ENCODE data around the gene LRP8. TPM values are rescaled to one million over a fixed set of nuclear protein-coding genes. Genes with fewer than 3 reads are reported as not detected.
A peak's percentile ranks its signal among the peaks of the same experiment; 100 is the strongest.

LRP8 gene
- total and polyA plus RNA-seq, 2 of the 4 experiments (the other 2 are of a cell fraction) = 12.0 to 12.1 TPM

- peak within 1 kb of the TSS; percentile 83 for H3K56ac ChIP-seq (ENCODE audit: extremely low read depth, insufficient read depth, low read length)
- WGBS, 2 experiments (ENCODE audit: extremely low coverage in 2 of 2, insufficient read length in 1 of 2) = 1% methylated on average over 27 of the region's 57 CpGs; no CpG with 5 or more reads in 1 of the 2 experiments
- TSS peak; percentile 75 for BruUV-seq (replicated peaks)
- H3K27ac ChIP-seq (ENCODE audit: insufficient read depth, low read length) = peak within 1 kb of the TSS; percentile 83
- peak within 1 kb of the TSS; percentile 67 for H2BK5ac ChIP-seq (ENCODE audit: low read depth, low read length, poor library complexity, severe bottlenecking)
- peak within 1 kb of the TSS; percentile 84 to 86 for H4K8ac ChIP-seq (ENCODE audit: low read depth in 2 of 2, low read length in 2 of 2)
- peaks cover 10% of the 10 kb centered on the region for H3K36me3 ChIP-seq (ENCODE audit: control insufficient read depth, insufficient read depth, low read length)
- in situ Hi-C loops (cut with MboI; ENCODE audit: low sequenced_read_pairs) (no loop called here), intact Hi-C loops (cut with micrococcal nuclease) (loop anchor here (5.0 kb wide), 2 partner anchors 134 to 369 kb away; partner anchors contain the start of gene PODN), dilution Hi-C loops (cut with HindIII; ENCODE audit: low sequenced_read_pairs, unreplicated experiment) (no loop called here)
- TF ChIP-seq ELK1 (IDR thresholded peaks at IDR 0.05; ENCODE audit: borderline replicate concordance, low read depth, low read length) (0 out of 2 replicates have a peak, but pooled peaks have one; percentile 23), CTCF (conservative IDR thresholded peaks at IDR 0.05; ENCODE audit: low read depth, low read length) (peak; percentile 18; the same call in 1 of the 2 replicates), POLR2A (IDR thresholded peaks at IDR 0.05; ENCODE audit: low read depth, low read length) (peak; percentile 91), MXI1 (IDR thresholded peaks at IDR 0.05; ENCODE audit: borderline replicate concordance, low read depth, low read length) (peak; percentile 51; the same call in 1 of the 2 replicates), SMC3 (IDR thresholded peaks at IDR 0.05; ENCODE audit: low read depth, low read length) (no peak; the same call in none of the 2 replicates), MAZ (IDR thresholded peaks at IDR 0.05; ENCODE audit: borderline replicate concordance, low read depth, low read length) (peak; percentile 95)
- peaks cover 25 to 33% of the 10 kb centered on the region in 2 experiments for H3K79me1 ChIP-seq (ENCODE audit: low read depth in 1 of 2, low read length in 2 of 2)
- H3K4ac ChIP-seq (ENCODE audit: low read depth, low read length) = peak within 1 kb of the TSS; percentile 85
- peak within 1 kb of the TSS; percentile 67 for H4K91ac ChIP-seq (ENCODE audit: insufficient read depth, low read depth, low read length)
- DNase-seq (peak; percentile 90), ATAC-seq (ENCODE audit: low read depth) (peak; percentile 98)
- peak within 1 kb of the TSS; percentile 95 for H3K23ac ChIP-seq (ENCODE audit: low read depth, low read length)
- H4K20me1 ChIP-seq (ENCODE audit: insufficient read depth, low read length) = no peaks in the 10 kb centered on the region
- peak within 1 kb of the TSS; percentile 47 for H2BK120ac ChIP-seq (ENCODE audit: low read depth, low read length)
- peak within 1 kb of the TSS; percentile 18; the same call in 1 of the 2 replicates for H2BK20ac ChIP-seq (ENCODE audit: low read depth, low read length)
- no peaks in the 10 kb centered on the region for H3K9me3 ChIP-seq (ENCODE audit: control insufficient read depth, insufficient read depth, low read length)
- H2BK15ac ChIP-seq (ENCODE audit: low read depth, low read length) = peak within 1 kb of the TSS; percentile 33; the same call in 1 of the 3 replicates
- peak within 1 kb of the TSS; percentile 39; the same call in 1 of the 2 replicates for H3K18ac ChIP-seq (ENCODE audit: low read depth, low read length)
- H3K27me3 ChIP-seq (ENCODE audit: control insufficient read depth, insufficient read depth, low read length) = no peaks in the 10 kb centered on the region
- peak within 1 kb of the TSS; percentile 90 for H3K4me2 ChIP-seq (ENCODE audit: low read depth, low read length)
- ChIA-PET CTCF (no interaction called here), POLR2A (ENCODE audit: unreplicated experiment) (interaction anchor here (0.6 to 1.0 kb wide), 4 partner anchors 15 to 52 kb away, joined by 3 to 5 read pairs (median 4); no protein-coding TSS in a partner anchor)
- peak within 1 kb of the TSS; percentile 83 for H2AFZ ChIP-seq (replicated peaks; ENCODE audit: low read length, poor library complexity)
- peaks cover 14% of the 10 kb centered on the region for H3K9me1 ChIP-seq (ENCODE audit: insufficient read depth, low read length)
- peak within 1 kb of the TSS; percentile 59 for H2AK9ac ChIP-seq (replicated peaks; ENCODE audit: low read depth, low read length, poor library complexity)
- peak within 1 kb of the TSS; percentile 93 for H3K14ac ChIP-seq (replicated peaks; ENCODE audit: low read depth, low read length)
- peak within 1 kb of the TSS; percentile 68 for H3K4me3 ChIP-seq (ENCODE audit: insufficient read depth, low read depth, low read length)
- H2AK5ac ChIP-seq (ENCODE audit: low read depth, low read length) = peak within 1 kb of the TSS; percentile 77
- H3K4me1 ChIP-seq (ENCODE audit: control insufficient read depth, insufficient read depth, low read length) = peaks cover 13% of the 10 kb centered on the region
- peak within 1 kb of the TSS; percentile 90 for H3K9ac ChIP-seq (ENCODE audit: low read depth, low read length)
- H4K5ac ChIP-seq (ENCODE audit: low read depth, low read length) = peak within 1 kb of the TSS; percentile 59
Observed at GRCh38 chr1:53196485-53197290, 131.2 kb downstream of the LRP8 start, which contains the start of gene CPT2. TSS of gene CPT2 (plus strand) at chr1:53196824. CDS start at chr1:53196944, 120 bp downstream.

All from IMR-90 (cell line).